Activated T-cell treated with anti-CD3 and anti-CD28 coated beads for 48 hours (primary cell): ENCODE data around the gene FGF22.
"Not testable (repeated sequence)": the region's sequence is repeated elsewhere in the genome, so short reads cannot be mapped to it uniquely, and the experiment has no call there.

Source experiments
- DNase-seq: peaks from one replicate; pipeline ENCODE4 v3.0.0-alpha.2; 2020; ENCODE audit warnings: low read depth

The FGF22 gene

DNA sequence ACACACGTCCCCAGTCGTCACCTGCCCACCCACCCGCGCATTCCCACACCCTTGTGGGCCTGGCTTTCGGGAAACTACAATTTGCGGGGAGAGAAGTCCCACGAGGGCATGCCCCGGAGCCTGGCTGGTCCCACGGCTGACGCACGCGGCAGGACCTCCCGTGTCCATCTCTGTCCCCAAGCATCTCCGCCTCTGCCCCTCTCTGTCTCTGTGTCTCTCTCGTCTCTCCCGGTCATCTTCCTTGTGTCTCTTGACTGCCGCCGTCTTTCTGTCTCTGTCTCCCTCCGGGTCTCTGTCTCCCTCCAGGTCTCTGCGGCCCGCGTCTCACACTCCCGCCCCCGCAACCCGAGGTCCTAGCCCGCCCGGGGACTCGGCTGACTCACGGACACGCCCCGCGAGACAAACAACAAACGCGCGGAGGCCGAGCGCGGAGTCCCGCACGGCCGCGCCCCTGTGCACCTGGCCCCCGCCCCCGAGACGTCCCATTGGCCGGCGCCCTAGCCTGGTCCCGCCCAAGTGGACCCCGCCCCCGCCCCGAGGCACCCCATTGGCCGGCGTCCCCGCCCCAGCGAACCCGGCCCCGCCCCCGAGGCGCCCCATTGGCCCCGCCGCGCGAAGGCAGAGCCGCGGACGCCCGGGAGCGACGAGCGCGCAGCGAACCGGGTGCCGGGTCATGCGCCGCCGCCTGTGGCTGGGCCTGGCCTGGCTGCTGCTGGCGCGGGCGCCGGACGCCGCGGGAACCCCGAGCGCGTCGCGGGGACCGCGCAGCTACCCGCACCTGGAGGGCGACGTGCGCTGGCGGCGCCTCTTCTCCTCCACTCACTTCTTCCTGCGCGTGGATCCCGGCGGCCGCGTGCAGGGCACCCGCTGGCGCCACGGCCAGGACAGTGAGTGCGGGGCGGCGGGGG, at the start of gene FGF22:
FGF22 (plus strand) TSS at position 627 of the 908 bp plus-strand sequence; CDS start at position 674, 47 bp downstream.
- peak; percentile 97 for DNase-seq

DNA sequence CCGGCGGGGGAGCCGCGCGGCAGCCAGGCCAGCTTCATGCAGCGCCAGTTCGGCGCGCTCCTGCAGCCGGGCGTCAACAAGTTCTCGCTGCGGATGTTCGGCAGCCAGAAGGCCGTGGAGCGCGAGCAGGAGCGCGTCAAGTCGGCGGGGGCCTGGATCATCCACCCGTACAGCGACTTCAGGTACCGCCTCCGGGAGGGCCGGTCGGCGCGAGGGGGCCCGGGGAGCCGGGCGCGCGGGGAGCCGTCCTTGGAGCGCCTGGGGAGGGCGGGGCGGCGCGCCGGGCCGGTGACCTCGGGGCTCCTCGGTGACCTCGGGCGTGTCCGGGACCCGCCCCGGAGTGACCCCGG, 49.3 kb upstream of the FGF22 start:
- no peak for DNase-seq

DNA sequence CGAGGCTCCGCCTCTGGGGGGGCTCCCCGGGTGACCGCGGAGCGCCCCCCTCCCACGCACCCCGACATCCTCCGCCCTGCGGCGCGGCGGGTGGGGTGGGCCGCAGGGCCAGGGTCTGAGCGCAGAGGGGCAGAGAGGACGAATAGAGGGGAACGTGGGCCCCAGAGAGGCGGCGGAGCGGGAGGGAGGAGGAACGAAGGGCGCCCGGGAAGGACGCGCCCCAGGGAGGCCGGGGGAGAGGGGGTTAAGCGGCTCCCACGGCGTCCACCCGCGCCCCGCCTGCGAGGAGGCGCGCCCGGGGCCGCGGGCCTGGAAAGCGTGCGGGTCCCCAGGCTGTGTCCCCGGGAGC, 49.0 kb upstream of the FGF22 start:
- no peak for DNase-seq

DNA sequence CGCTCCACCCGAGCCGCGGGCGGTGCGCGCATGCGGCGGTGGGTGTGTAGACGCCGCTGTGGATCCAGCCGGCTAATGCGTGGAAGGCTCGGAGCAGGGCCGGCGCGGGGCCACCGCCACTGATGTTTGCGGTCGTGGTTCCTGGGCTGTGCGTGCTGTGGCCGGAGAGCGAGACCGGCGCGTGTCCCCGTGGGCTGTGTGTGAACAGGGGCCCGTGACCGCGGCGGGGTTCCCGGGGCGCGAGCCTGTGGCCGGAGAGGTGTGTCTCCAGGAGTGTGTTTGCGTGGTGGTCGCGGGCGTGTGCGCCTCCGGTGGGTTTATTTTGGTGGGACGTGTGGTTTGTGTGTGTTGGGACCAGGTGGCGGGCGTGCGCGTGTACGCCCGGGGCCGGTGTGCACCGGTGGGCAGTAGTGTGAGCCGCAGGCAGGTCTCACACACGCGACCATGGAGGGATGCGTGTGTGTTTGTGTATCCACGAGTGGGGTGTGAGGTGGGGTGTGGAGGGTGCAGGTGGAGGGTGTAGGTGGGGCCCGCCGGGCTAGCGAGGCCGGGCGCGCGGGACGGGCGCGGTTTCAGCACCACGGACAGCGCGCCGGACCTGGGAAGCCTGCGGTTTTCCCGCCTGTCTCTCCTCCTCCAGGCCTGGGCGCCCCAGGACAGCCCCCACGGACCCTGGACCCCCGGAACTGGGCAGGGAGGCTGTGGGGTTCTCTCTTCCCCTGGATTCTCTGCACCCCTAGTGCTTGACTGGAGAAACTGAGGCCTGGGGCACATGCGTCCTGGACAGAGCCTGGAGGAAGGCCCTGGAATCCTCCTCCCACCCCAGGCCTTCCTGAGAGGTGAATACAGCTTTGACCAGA, 48.4 kb upstream of the FGF22 start:
- DNase-seq, result no peak

DNA sequence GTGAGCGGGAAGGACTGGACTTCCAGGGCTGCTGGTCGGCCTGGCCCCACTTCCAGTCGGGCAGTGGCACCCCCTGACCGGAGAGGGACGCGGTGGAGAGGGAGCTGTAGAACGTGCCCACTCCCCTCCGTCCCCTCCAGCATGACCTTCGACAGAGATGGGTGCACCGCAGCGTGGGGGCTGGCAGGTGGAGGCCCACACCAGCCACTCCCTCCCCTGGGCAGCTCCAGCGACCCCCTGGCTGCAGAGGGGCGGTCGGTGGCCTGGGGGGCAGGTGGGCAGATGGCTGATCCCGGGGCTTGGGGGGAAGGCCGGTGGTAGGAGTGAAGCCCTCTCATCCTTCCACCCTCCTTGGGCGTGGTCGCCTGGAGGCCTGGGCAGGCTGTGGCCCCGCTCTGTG, 47.6 kb upstream of the FGF22 start:
- DNase-seq, result no peak

DNA sequence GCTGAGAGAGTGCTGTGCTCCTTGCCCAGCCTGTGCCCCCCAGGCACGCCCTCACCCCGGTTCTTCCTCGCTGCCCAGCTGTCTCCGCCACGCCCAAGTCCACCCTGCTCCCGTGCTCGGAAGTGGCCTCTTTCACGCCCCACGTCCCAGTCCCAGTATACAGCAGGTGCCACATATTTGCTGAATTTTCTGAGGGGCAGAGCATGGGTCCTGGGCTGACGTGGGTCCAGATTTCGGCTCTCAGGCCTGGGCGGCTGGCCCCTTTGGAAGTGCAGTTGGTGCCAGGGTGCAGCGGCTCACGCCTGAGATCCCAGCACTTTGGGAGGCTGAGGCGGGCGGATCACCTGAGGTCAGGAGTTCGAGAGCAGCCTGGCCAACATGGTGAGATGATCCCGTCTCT, 46.6 kb upstream of the FGF22 start:
- DNase-seq, result no peak

DNA sequence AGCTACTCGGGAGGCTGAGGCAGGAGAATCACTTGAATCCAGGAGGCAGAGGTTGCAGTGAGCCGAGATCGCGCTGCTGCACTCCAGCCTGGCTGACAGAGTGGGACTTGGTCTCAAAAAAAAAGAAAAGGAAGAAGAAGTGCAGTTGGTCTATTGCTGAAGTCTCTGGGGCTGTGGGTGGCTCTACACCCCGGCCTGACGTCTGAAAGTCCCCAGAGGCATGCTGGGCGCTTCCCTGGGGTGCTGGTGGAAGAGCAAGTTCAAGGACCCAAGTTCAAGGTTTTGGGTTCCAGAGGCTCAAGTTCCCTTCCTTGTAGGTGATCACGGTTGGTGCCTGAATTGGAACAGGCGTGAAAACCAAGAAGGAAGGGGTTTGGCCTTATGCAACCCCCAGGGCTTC, 46.2 kb upstream of the FGF22 start:
- no peak for DNase-seq

DNA sequence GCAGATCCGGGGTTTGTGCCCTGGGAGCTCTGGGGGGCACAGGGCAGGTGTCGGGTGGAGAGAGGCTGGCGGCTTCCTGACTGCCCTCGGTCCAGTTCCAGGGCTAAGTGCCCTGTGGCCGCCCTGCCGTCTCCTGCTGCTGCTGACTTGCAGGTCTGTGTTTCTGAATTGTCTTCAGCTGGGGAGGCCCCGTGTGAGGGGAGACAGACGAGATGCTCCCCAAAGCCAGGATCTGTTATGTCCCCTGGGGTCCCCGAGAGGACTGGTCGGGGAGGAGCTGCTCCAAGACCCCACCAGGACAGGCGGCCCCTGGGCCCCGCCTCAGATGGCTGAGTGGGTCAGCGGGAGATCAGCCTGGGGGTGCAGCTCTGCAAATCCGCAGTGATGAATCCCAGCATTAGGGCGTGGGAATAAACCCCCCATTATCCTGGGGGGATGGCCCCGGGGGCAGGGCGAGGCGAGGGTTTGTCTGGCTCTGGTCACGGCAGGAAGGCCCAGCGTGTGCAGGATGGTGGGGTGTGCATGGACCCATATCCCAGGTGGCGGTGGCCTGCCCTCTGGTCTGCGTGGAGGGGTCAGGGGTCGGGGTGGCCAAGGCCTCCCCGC, 45.3 kb upstream of the FGF22 start:
- DNase-seq, result no peak

DNA sequence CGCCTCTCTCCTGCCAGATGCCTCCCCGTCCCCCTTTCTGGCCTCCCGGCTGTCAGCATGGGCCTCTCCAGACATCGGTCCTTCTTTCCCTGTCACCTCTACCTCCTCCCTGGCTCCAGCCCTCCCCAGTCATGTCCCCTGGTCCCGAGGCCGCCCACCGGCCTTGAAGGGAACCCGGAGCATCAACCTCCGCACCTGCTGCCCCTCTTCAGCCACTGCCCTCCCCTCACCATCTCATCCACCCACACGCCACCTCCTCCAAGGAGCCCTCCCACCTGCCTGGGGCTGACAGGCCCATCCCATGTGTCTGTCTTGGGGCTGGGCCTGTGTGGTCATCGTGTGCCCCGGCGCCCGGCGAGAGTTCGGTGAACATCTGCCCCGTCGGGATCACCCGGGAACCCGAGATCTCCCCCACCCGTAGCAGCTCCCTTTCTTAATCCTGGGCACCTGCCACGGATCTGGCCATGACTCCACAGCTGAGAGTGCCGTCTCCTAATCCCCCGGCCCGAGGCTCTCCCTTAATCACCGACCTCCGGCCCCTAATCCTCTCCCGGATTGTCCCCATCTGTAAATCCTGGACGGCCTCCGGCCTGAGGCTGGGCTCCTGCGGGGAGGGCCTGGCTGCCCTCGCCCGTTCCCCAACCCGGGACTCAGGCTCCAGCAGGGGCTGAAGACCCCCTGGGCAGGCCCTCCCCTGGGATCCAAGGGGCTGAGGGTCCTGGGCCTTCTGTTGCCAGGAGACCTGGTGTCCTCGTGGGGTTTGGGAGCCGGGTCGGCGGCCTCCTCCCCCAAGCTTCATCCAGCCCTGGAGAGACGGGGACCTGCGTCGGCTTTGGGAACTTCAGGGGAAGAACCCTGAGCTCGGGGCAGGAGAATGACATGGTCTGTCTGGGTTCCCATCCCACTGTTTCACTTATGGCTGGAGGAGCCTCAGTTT, 44.1 kb upstream of the FGF22 start:
- no peak for DNase-seq

DNA sequence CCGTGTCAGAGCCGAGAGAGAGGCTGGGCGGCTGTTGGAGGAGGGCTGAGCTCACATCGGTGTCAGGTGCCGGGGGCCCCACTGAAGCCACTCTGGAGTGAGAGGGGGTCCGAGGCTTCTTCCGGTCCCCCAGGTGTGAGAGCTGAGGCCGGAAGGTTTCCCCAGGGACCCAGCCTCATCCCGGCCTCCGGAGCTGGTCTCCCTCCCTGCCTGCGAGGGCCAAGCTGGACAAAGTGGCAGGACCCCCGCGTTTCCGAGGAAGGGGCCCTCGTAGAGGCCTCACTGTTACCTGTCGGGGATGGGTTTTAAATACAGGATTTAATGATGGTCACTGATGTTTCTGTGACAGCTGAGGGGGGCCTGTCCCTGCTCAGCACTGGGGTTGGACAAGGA, 43.4 kb upstream of the FGF22 start:
- DNase-seq, result no peak

DNA sequence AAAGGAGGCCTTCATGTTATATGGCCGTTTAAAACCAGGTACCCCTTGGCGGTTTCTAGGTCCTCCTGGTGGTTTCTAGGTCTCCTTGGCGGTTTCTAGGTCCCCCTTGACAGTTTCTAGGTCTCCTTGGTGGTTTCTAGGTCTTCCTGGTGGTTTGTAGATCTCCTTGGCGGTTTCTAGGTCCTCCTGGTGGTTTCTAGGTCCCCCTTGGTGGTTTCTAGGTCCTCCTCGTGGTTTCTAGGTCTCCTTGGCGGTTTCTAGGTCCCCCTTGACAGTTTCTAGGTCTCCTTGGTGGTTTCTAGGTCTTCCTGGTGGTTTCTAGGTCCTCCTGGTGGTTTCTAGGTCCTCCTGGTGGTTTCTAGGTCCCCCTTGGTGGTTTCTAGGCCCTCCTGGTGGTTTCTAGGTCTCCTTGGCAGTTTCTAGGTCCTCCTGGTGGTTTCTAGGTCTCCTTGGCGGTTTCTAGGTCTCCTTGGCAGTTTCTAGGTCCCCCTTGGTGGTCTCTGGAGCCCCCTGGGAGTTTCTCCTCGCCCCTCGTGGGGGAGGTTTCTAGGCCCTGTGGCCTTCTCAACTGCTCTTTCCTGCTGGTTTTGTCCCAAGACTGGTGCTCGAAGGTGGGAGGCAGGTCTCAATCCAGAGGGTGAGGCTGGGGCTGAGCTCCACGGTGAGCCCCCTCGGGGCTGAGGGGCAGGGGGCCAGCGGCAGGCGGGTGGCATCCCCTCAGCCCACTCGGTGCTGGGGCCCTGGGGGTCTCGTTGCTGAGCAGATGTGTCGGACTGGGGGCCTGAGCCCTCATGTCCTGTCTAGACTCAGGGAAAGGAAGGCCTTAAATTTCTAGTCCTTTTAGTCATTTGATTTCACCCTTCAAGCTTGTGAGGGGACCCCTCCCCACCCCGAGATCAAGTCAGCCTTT, 42.0 kb upstream of the FGF22 start:
- no peak for DNase-seq

DNA sequence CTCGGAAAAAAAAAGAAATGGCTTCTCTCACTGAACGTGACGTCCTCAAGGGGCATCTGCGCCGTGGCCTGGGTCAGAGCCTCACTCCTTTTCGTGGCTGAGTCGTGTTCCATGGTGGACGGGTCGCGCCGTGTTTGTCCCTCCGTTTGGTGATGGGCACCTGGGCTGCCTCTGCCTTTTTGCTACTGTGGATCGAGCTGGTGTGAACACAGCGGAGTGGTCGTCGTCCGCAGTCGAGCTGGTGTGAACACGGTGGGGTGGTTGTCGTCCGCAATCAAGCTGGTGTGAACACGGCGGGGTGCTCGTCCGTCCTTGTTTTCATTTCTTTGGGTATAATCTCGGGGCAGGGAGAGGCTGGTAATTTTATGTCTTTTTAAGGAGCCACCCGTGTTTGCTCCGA, 38.4 kb upstream of the FGF22 start:
- DNase-seq, result no peak

DNA sequence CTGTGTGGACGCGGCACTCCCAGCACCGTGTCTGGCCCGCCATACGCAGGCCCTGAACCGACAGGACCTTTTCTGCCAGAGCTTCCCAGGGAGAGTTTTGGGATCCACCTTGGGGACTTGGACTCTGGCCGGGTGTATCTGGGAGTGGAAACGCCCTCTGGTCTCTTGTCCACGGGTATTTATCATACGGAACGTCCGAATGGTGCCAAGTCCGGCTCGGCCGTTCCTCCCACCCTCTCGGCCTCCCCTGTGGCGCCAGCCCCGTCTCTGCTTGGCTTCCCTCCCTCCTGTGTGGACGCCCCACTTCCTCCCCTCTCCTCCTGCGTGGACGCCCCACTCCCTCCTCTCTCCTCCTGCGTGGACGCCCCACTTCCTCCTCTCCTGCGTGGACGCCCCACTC, 37.9 kb upstream of the FGF22 start:
- no peak for DNase-seq

DNA sequence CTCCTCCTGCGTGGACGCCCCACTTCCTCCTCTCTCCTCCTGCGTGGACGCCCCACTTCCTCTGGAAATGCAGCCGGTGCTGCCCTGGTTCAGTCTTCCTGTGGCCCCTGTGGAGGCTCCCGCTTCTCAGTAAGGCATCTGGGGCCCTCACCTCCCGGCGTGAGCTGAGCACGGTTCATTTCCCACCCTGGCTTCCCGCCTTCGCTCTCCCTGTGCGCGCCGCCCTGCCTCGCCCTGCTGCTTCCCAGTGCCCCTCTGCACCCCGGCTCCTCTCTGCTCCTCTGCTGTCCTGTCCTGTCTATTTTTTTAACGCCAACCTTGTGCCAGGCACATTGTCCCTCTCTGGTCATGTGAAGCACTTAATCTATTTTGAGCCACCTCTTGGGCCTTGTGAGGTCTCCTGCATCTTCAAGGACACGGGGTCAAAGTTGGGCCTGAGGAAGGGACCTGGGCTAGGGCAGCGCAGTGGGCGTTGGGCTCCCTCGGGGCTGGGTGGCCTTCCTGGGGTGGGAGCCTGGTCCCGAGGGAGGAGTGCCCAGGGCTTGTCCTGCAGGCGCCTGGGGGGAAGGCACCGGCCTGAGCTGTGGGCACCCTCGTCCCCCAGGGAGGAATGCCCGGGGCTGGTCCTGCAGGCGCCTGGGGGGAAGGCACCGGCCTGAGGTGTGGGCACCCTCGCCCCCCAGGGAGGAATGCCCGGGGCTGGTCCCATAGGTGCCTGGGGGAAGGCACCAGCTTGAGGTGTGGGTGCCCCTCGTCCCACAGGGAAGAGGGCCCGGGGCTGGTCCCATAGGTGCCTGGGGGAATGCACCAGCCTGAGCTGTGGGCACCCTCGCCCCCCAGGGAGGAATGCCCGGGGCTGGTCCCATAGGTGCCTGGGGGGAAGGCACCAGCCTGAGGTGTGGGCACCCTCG, 37.0 kb upstream of the FGF22 start:
- DNase-seq, result no peak

DNA sequence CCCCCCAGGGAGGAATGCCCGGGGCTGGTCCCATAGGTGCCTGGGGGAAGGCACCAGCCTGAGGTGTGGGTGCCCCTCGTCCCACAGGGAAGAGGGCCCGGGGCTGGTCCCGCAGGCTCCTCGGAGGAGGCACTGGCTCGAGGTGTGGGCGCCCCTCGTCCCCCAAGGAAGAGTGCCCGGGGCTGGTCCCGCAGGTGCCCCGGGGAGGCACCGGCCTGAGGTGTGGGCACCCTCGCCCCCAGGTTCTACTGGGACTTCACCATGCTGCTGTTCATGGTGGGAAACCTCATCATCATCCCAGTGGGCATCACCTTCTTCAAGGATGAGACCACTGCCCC, 36.4 kb upstream of the FGF22 start:
- not testable (repeated sequence) for DNase-seq

DNA sequence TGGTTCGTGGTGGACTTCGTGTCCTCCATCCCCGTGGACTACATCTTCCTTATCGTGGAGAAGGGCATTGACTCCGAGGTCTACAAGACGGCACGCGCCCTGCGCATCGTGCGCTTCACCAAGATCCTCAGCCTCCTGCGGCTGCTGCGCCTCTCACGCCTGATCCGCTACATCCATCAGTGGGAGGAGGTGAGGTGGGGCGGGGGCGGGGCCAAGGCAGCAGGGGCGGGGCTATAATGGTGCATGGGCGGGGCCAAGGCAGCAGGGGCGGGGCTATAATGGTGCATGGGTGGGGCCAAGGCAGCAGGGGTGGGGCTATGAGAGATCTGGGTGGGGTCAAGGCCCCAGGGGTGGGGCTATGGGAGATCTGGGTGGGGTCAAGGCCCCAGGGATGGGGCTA, 35.9 kb upstream of the FGF22 start:
- DNase-seq, result not testable (repeated sequence)

DNA sequence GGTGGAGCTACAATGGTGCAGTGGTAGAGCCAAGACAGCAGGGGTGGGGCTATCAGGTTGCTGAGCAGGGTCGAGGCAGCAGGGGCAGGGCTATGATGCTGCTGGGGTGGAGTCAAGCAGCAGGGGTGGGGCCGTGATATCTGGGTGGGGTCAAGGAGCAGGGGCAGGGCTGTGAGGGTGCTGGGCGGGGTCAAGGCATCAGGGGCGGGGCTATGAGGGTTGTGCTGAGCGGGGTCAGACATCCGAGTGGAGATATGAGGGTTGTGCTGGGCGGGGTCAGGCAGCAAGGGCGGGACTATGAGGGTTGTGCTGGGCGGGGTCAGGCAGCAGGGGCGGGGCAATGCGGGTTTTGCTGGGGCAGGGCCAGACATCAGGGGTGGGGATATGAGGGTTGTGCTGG, 35.3 kb upstream of the FGF22 start:
- DNase-seq, result peak; percentile 51

DNA sequence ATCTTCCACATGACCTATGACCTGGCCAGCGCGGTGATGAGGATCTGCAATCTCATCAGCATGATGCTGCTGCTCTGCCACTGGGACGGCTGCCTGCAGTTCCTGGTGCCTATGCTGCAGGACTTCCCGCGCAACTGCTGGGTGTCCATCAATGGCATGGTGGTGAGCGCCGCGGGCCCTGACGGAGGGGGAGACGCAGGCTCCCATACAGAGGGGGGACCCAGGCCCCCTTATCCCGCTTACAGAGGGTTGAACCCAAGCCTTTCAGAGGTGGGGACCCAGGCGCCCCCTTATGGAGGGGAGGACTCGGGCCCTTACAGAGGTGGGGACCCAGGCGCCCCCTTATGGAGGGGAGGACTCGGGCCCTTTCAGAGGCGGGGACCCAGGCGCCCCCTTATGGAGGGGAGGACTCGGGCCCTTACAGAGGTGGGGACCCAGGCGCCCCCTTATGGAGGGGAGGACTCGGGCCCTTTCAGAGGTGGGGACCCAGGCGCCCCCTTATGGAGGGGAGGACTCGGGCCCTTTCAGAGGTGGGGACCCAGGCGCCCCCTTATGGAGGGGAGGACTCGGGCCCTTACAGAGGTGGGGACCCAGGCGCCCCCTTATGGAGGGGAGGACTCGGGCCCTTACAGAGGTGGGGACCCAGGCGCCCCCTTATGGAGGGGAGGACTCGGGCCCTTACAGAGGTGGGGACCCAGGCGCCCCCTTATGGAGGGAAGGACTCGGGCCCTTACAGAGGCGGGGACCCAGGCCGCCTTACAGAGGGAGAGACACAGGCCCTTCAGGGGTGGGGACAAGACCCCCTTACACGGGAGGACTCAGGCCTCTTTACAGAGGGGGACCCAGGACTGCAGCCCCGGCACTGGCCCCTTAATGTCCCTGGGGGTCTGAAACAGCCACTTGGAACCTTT, 34.4 kb upstream of the FGF22 start:
- DNase-seq, result peak; percentile 62
